NCI-H226 (cell line): Measurements from ENCODE around the gene ZIC4.

Source experiments
- DNase-seq: peaks from one replicate; pipeline ENCODE4 v3.0.0-alpha.2; 2015

ZIC4 gene

DNA sequence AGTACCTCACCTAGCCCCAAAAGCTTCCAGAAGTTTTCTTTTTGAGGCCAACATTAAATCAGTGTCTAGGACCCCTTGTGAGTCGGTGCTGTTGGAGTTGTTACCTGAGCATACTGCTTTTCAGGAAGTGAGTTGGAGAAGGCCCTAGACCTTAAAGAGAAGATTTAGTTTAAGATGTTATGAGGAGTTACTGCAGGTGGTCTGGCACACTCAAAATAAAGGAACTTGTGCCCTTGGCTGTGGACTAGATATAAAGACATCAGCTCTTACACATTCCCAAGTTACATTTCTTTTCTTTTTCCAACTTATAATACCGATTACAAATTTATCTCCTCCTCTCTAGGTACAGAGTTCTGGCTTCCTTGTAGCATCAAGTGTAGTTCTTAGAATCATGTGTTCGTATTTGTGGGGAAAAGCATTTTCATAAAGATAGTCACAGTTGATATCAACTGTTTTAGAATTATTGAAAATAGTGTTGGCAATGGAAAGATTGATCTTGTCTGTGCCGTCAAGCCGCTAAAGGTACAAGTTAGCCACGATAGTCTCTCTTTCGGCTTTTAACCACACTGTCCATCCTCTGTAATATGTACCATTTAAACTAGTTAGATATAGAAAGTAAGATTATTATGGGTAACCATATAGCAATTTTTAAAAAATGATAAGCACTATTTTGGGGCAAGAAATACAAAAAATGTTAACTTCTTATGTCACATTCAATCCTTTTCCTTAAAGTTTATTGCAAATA is 11.4 kb upstream of the ZIC4 start:
- DNase-seq, result no peak

DNA sequence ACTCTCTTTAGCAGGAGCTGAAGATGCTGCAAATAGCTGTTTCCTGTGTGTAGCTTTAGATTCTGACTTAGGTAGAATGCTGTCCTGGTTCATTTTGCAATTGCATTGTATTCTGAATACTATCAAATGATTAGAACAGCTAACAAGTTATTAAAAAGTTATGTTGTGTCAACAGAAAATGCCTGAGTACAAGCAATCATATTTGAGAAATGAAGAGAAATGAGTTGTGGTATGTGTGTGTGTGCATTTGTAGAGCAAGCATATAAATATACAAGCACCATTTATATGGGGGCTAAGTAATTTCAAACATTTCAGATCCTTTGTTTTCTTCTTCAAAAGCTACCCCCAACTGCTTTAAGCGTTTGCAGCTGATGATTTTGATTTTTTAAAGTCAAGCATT is 10.6 kb upstream of the ZIC4 start:
- DNase-seq, result no peak

DNA sequence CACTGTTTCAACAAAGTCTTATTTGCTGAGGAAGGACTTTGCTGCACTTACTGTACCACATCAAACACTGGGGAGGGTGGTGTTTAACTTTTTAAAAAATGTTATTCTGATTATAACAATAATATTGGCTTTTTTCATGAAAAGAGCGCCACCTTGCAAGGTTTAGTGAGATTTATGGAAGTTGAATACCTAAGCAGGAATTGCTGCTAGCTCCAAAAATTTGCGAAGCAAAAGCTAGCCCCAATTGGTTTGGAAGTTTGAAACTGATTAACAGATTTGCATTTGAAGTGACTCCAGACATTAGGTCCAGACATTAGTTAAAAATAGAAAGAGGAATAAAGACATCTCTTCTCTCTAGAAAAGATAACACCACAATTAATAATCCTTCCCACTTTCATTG is 9.5 kb upstream of the ZIC4 start:
- DNase-seq, result no peak

DNA sequence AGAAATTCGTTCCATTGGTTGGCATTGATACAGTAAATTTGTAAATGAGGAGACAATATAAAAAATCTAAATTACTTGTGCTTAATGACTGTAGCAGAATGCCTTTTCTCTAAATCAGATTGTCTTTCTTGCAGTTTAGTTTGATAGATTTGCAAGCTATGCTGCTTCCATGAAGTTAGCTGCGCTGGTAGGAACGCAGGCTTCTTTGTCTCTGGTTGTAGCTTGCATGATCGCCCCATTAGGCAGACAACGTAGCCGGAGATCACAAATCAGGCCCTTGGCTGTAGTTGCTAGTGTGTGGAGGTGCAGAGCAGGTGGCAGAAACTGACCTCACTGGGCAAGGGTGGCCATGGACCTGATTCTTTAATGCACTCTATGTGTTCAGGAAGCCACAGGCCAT is 8.9 kb upstream of the ZIC4 start:
- no peak for DNase-seq

DNA sequence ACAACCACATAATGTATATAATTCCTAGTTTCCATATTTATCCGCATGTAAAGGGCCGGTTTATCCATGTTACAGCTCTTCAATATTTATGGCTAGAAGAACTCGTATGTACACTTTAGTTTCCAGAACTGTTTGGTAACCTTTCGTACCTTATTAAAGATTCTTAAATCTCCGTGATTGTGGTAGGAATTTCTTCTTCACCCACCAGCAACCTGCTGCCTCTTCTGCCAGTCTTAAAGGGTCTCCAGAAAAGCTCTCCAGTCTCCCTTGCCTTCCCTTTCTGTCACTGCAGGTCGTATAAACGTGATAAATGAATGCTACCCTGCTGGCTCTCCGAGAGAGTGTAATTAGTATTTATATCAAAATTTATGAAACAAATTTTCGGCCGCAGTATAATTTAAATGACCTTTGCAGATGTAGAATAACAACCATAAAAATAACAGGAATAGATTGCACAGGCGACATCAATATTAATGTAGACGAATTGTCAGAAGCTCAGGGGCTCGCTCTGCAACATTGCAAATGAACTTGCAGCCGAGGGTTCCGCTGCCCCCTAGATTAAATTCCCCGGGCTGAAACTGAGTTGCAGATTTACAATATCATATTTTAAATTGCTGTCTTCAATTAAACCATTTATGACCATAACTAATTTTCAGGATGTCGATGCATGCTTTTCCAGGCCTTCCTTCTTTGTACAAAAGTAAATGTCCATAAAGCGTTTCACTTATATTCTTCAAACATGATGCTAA is 8.2 kb upstream of the ZIC4 start:
- DNase-seq, result no peak

DNA sequence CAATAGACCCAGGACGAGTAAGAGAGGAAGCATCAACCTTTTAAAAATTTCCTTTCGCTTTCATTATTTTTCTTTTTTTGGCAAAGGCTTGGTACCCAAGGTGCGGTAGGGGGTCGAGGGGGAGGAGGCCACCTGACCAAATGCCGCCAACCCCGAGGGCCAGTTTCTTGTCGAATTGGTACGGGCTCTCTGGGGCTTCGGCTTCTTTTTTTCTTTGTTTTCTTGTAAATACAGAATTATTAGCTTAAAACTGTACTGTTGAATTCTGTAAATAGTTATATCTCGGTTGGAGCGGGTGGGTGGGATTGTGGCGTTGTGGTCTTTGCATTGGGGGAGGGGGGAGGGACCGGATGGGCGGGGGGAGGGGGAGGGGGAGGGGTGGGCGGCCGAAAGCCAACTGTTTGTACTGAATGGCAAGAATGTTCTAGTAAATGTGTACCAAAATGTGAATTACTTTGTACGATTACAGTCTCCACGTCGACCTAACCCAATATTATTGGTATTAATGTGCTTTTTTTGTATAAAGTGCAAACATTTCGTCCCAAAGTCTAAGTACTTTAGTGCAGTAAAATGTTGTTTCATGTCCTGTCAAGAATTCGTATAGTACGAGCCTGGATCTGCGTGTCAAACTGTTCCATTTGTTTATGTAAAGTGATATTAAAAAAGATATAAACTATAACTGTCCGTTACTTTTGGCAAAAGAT is 7.5 kb upstream of the ZIC4 start:
- DNase-seq, result no peak

DNA sequence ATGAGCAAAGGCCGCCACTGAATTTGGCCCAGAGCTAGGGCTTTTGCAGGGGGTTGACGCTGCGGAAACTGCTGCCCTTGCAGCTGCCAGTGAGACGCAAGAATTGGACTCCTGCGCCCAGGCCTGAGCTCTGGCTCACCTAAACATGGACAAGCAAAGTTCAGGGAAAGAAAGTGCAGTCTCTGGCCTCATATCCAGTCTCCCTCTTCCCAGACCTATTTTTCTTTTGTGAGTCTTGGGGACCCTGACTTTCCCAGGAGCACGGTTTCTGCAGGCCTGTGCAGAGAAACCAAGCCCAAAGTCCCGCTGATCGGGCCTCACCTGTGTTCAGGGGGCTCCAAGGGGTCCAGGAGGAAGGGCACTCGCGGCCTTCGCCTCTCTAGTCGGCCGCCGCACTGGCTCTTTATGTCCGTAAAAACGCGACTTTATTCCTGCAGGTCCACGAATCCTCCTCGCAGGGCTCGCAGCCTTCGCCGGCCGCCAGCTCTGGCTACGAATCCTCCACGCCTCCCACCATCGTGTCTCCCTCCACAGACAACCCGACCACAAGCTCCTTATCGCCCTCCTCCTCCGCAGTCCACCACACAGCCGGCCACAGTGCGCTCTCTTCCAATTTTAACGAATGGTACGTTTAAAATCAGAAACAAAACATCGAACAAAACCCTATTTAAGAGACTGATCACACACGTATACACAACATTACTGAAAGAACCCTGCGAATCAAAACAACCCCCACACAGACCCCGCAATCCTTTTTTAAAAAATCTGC is 6.8 kb upstream of the ZIC4 start:
- DNase-seq, result no peak

DNA sequence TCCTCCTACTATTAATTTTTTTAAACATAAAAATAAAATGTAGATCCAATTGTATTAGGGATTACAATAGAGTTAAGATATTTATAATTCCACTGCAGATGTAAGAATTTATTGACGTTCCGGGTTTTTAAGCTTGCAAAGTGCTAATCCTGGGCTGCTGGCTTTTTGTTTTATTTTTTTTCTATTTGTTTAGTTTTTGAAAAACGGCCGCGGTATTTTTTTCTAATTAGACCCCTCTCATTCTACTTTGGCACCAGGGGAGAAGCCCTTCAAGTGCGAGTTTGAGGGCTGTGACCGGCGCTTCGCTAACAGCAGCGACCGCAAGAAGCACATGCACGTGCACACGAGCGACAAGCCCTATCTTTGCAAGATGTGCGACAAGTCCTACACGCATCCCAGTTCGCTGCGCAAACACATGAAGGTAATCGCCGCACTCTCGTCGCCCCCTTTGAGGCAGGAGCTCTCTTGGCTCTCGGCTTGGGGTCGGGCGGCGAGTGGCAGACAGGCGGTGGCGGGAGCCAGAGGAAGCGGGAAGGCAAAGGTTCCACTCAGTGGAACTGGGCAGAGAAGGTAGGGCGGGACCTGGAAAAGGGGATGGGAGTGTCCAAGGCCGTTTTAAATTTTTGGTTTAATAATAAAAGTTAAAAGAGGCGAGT is 6.0 kb upstream of the ZIC4 start:
- DNase-seq, result no peak

DNA sequence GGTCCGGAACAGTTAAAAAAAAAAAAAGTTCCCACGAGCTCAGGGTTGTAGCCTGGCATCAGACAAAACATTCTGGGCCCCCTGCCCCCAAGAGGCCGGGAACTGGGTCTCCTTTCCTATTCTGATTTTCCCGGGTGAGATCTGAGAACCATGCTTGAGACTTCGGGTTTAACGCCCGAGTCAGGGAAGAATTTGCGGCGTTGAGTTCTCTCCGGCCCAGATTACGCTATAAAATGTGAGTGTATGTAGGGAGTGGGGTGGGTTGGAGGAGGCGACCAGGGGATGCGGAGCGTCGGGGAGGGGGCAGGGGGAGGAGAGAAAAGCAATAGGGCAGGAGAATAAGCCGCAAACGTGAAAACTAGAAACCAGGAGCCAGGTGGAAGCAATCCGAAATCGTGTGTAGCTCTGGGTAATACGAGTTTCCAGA is 5.5 kb upstream of the ZIC4 start:
- DNase-seq, result no peak

DNA sequence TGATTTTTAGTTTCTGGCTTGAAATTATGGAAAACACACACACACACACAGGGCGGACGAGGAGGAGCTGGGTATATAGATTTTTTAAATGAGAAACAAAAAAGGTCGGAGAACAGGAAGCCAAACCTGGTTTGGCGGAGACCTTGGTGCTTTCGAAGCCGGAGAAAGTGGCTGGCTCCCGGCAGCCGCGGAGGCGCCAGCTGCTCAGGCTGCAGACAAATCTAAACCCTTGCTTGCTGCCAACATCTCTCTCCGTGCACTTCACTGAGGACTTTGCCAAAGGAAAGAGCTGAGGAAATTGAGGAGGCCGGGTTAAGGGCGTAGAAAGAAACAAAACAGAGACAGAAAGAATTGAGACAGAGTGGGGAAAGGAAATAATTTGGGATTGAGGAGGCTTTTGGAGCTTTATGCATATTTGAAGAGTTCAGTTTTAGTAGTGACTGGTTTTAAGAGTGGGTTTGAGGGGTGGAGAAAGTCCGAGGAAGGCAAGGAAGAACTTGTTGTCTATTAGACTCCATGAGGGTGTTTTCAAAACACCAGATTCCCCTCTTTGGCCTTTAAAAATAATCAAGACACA is 5.0 kb upstream of the ZIC4 start:
- DNase-seq, result no peak

DNA sequence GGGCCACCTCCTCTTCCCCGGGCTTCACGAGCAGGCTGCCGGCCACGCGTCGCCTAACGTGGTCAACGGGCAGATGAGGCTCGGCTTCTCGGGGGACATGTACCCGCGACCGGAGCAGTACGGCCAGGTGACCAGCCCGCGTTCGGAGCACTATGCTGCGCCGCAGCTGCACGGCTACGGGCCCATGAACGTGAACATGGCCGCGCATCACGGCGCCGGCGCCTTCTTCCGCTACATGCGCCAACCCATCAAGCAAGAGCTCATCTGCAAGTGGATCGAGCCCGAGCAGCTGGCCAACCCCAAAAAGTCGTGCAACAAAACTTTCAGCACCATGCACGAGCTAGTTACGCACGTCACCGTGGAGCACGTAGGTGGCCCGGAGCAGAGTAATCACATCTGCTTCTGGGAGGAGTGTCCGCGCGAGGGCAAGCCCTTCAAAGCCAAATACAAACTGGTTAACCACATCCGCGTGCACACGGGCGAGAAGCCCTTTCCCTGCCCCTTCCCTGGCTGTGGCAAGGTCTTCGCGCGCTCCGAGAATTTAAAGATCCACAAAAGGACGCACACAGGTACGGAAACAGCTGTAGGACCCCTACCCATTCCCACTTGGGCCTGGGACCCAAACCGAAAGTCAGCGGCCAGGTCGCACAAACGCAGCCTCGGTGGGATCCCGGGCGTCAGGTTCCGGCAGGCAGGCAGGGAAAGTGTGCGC is 4.3 kb upstream of the ZIC4 start:
- no peak for DNase-seq

DNA sequence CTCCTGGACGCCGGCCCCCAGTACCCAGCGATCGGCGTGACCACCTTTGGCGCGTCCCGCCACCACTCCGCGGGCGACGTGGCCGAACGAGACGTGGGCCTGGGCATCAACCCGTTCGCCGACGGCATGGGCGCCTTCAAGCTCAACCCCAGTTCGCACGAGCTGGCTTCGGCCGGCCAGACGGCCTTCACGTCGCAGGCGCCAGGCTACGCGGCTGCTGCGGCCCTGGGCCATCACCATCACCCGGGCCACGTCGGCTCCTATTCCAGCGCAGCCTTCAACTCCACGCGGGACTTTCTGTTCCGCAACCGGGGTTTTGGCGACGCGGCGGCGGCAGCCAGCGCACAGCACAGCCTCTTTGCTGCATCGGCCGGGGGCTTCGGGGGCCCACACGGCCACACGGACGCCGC is 3.8 kb upstream of the ZIC4 start:
- no peak for DNase-seq

DNA sequence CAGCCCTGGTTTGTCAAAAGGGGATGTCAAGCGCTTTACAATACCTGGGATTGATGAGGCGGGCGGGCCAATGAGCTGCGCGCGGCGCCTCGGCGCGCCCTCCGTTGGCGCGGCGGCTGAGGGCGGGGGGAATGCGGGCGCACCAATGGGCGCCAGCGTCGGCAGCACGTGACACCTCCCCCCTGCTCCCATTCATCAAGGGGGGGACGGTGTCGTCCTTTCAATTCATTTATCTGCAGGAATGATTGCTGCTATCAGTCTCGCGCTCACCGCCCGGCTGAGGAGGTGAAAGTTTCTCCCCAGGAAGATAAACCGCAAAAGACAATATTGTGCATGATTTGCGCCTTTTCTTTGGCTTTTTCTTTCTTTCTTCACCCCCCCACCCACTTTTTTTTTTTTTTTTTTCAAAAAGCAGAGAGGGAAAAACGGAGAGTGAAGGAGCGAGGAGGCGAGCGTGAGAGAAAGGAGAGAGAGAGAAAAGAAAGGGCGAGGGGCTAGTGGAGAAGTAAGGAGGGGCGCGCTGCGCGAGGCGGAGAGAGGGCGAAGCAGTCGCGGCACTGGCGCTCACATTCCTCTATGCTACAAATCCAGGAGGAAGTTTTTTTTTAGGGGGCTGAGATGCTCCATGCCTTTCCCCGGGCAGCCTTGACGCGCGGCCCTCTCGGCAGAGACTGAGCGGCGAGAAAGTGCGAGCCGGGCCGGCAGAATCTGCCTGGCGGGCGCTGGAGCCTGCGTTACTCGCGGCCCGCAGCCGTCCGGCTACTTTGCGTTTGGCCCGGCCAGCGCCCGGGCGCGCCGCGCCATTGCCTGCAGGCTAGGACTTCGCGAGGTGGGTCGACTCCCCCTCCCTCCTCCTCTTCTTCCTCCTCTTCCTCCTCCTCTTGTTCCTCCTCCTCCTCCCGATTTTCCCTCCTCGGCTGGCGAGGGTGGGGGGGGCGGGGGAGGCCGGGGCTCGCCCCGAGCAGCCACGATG is 3.1 kb upstream of the ZIC4 start, which contains the start of gene ZIC1:
Gene ZIC1 (plus strand): TSS at position 223 of the 973 bp plus-strand sequence. CDS start 748 bp downstream, at position 971.
- no peak for DNase-seq

DNA sequence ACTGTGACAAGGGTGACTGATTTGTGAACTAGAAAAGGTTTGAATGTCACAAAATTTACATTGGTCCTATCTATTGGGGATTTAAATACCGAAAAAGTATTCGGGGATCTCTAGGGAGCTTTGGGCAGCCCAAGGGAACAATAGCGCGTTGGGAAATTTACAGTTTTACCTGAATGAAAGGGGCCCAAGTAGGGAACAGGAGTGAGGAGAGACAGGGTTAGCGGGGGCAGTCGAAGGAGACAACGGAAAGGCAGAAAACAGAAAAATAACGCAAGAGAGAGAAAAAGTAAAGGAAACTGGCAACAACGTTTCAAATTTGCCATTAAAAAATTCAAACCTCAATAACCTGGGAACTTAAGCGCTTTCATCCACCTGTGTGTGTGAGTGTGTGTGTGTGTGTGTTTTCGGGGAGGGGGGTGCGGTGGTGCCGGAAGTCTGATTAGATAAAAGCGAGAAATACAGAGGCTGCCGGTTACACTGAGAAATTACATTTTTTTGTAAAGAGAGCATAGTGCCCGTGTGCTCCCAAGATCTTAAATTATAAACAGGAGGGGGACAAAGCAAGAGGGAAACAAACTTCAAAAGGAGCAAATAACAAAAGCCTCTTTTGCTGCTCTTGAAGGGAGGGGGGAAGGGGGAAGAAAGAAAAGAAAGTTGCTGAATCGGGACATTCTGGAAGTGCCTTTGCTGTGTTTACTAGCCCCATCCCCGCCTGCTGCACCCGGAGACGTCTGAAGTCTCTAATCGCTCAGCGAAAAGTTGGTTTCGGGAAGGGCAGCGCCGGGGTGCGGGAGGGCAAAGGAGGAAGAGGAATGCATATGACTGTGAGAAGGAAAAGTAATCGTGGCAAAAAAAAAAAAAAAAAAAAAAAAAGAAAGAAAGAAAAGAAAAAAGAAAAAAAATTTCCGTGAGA is 2.1 kb upstream of the ZIC4 start:
- DNase-seq, result no peak

DNA sequence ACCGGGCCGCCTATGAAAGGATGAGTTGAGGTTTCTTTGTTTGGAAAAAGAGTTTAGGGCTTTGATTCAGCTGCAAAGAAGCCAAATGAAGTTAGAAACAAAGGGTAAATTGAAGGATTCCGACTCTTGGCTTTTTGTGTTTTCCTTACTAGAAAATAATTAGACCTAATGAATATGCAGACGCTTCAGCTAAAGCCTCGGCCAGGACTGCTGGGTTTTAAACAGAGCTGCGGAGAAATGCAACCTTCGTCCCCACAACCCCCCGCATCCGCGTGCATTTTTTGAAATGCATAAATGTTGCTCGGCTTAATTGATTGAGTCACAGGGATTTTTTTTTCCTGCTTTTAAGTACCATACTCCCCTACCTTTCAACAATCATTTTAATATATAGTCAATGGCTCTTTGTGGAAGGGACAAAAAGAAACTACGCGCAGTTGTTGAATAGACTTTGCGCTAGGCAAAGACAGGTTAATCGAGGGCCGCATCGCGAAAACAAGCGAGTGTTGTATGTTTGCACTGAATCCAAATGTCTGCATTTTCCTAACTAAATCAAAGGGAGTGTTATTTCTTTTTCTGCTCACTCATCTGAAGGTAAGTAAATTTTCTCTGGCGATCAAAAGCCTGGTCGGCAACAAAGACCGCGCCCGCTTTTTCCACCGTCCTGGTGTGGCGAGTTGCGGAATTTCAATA is 1.3 kb upstream of the ZIC4 start:
- DNase-seq, result no peak

DNA sequence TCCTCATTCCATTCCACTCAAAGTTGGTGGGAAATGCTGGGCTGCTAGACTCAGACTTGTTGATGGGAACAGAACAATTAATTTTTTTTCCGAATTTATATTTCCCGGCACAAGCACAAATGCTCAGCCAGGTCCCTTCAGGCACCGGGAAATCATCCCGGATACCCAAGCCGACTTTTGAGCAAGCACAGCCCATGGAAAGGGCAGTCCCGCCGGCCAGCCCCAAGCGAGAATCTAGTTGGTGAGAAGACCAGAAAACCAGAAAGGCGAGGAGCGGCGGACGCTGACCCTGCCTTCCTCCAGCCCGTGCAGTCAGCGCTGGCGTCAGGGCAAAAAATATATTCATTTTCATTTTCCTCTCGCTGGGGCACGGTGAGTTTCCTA is 763 bp upstream of the ZIC4 start:
- DNase-seq, result no peak

DNA sequence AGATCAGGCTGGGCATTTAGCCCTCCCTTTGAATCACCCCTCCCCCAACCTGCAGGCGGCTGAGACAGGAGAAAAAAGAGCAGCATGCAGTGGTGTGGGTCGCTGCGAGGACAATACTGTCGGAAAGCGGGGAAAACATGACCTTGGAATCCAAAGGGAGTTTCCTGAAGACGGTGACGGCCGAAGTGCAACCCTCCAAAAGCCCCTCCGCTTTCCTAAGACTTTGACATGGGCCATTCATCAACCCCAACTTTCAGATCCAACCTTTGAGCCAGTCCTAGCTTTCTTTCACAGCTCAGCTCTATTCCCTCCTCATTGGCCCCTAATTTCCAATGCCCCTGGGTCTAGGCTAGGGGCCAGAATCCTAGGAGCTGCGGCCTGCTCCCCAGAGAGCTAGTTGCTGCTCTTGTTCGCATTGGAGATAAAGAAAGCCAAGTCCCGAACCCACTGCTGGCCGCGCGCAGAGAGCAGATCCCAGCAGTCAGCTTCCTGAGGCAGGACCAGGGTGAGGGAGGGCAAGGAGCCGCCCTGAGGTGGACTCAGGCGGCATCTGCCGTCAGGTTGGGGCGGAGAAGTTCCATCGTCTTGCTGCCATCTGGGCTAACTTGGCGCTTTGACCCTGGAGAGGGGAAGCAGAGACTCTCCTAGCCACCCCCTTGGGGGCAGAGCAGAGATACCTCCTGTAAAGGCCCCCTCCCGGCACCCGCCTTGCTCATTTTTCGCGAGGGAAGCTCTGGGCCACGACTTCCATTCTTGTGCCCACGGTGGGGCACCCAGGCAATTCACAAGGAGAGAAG is 914 bp downstream of the ZIC4 start:
- DNase-seq, result no peak

DNA sequence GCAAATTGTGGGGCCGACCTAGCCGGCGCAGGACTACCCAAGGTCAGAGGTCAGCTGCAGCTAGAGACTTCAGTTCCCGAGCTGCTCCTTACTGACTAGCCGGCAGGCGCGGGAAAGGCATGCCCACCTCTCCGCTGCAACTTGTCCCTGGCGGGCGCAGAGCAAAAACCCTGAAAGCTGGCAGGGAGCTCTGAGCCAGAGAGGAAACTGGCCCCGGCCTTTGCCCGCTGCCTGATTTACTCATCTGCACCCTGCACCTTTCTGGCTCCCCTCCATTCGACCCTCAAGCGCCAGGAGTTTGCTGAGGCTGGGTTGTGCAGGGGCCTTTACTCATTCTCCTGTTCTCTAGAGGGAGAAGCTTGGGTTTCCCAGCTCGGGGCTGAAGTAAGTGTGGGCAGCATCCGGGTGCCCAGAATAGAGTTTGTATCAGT is 1.5 kb downstream of the ZIC4 start:
- DNase-seq, result no peak
